Thyroid gland (tissue), 4 donors: ENCODE data around the gene ACSF3. TPM values are rescaled to one million over a fixed set of nuclear protein-coding genes. Genes with fewer than 3 reads are reported as not detected.
"Not testable (repeated sequence)": the region's sequence is repeated elsewhere in the genome, so short reads cannot be mapped to it uniquely, and the experiment has no call there.

Source experiments
- DNase-seq, 2 donors: peaks; one replicate each; pipeline ENCODE4 v3.0.0-alpha.2; 2019
- H3K27ac ChIP-seq, 3 donors: fragments of 200-600 bp; sonication (generic); 1 replicate in 2 of 3; 2 replicates in 1 of 3; pipeline ENCODE4 v1.5.1; 2016 to 2019; ENCODE audit warnings: mild to moderate bottlenecking in 1 of 3, moderate library complexity in 1 of 3
- H3K27me3 ChIP-seq: fragments of 200-600 bp; sonication (generic); one replicate; pipeline ENCODE4 v1.5.1; 2019
- H3K36me3 ChIP-seq, 2 donors: fragments of 200-600 bp; sonication (generic); one replicate each; pipeline ENCODE4 v1.5.1; 2016 to 2019
- H3K4me1 ChIP-seq, 2 donors: fragments of 200-600 bp; sonication (generic); one replicate each; pipeline ENCODE4 v1.5.1; 2017 to 2019
- H3K4me3 ChIP-seq, 3 donors: fragments of 200-600 bp; sonication (generic); replicated peaks in 1 of 3; 1 replicate in 2 of 3; 2 replicates in 1 of 3; pipeline ENCODE4 v1.5.1; 2016; ENCODE audit warnings: mild to moderate bottlenecking in 1 of 3
- H3K9me3 ChIP-seq: fragments of 200-600 bp; sonication (generic); one replicate; pipeline ENCODE4 v1.5.1; 2017
- CTCF ChIP-seq, 6 experiments: fragments of 200-600 bp in 3 of 6; fragments of 450-650 bp in 3 of 6; sonication (generic) in 3 of 6; IDR thresholded peaks; one replicate each; pipeline ENCODE4 v1.5.1; 2016 to 2019; ENCODE audit warnings: antibody characterized with exemption in 6 of 6, mild to moderate bottlenecking in 2 of 6, inconsistent platforms in 1 of 6, moderate library complexity in 1 of 6
- POLR2A ChIP-seq, 2 donors: fragments of 450-650 bp; IDR thresholded peaks; one replicate each; pipeline ENCODE4 v1.6.1; 2017; ENCODE audit warnings: antibody characterized with exemption in 2 of 2, mild to moderate bottlenecking in 2 of 2, moderate library complexity in 1 of 2
- WGBS, 2 donors: methylation state at CpG; one replicate each; pipeline ENCODE4 v1.1.5; 2017; 5-methylcytosine and 5-hydroxymethylcytosine counted together
- intact Hi-C: fragments of 100-400 bp; cut with DNase I; formaldehyde crosslinking; loops from one replicate; pipeline ENCODE4 v1.15.1; 2023
- total RNA-seq, 4 donors: library from RNA; depleted of rRNA; stranded (reverse); fragments of >200 nt; gene quantifications; one replicate each; pipeline ENCODE4 v1.2.3, GENCODE V29; 2016

Gene ACSF3
- total RNA-seq, 4 donors from 2014 or later, result 30.1 to 51.2 (median 33.4) TPM

GRCh38 chr16:89161763-89162713 lies 68.4 kb downstream of the ACSF3 start:
- Histone ChIP-seq H3K9me3 (no peaks in the 10 kb centered on the region), H3K36me3 (no peaks in the 10 kb centered on the region), H3K27me3 (no peaks in the 10 kb centered on the region), H3K4me3 (no peak overlapping the region), H3K4me1 (no peaks in the 10 kb centered on the region), H3K27ac (no peak overlapping the region)
- WGBS, 2 donors, result 82 to 84% methylated on average over 28 to 31 of the region's 40 CpGs
- no peak for DNase-seq
- TF ChIP-seq CTCF (IDR thresholded peaks at IDR 0.05) (no peak), POLR2A (IDR thresholded peaks at IDR 0.05) (no peak)
- intact Hi-C loops, result no loop called here

GRCh38 chr16:89163297-89163696 lies 69.6 kb downstream of the ACSF3 start:
- Histone ChIP-seq H3K27me3 (no peaks in the 10 kb centered on the region), H3K9me3 (no peaks in the 10 kb centered on the region), H3K36me3 (no peaks in the 10 kb centered on the region), H3K27ac (no peak overlapping the region), H3K4me1 (peaks cover 0 to 4% of the 10 kb centered on the region in 2 donors), H3K4me3 (no peak overlapping the region)
- intact Hi-C loops, result no loop called here
- no peak for TF ChIP-seq CTCF (IDR thresholded peaks at IDR 0.05)
- no peak for DNase-seq
- 90 to 91% methylated on average over 9 of the region's 9 CpGs for WGBS, 2 donors

- Histone ChIP-seq H3K4me1 (peaks cover 0 to 4% of the 10 kb centered on the region in 2 donors), H3K36me3 (no peaks in the 10 kb centered on the region), H3K27ac (no peak overlapping the region), H3K9me3 (no peaks in the 10 kb centered on the region), H3K27me3 (no peaks in the 10 kb centered on the region), H3K4me3 (no peak overlapping the region)
- WGBS, 2 donors, result 64 to 73% methylated on average over 14 to 15 of the region's 15 CpGs
- intact Hi-C loops, result no loop called here
- TF ChIP-seq POLR2A (IDR thresholded peaks at IDR 0.05), result no peak
- TF ChIP-seq CTCF (IDR thresholded peaks at IDR 0.05), result no peak
- DNase-seq, result no peak
Measured at GRCh38 chr16:89164436-89164835, 70.8 kb downstream of the ACSF3 start.

- DNase-seq, result no peak
- H3K36me3 ChIP-seq, result no peaks in the 10 kb centered on the region
- H3K27ac ChIP-seq, result no peak overlapping the region
- intact Hi-C loops, result loop anchor here (5.0 kb wide), 2 partner anchors 358 to 428 kb away; no protein-coding TSS in a partner anchor
- 82 to 87% methylated on average over 7 to 17 of the region's 20 CpGs for WGBS, 2 donors
- peaks cover 0 to 4% of the 10 kb centered on the region in 2 donors for H3K4me1 ChIP-seq
- no peaks in the 10 kb centered on the region for H3K27me3 ChIP-seq
- H3K4me3 ChIP-seq, result no peak overlapping the region
- TF ChIP-seq CTCF (IDR thresholded peaks at IDR 0.05), result no peak
- TF ChIP-seq POLR2A (IDR thresholded peaks at IDR 0.05), result no peak
- no peaks in the 10 kb centered on the region for H3K9me3 ChIP-seq
Measured at GRCh38 chr16:89164847-89165680, 71.4 kb downstream of the ACSF3 start.

GRCh38 chr16:89165681-89165979 lies 72.0 kb downstream of the ACSF3 start:
- 71 to 73% methylated on average over 10 of the region's 10 CpGs for WGBS, 2 donors
- H3K27me3 ChIP-seq, result not testable (repeated sequence)

More at GRCh38 chr16:89165681-89165979, 72.0 kb downstream of the ACSF3 start:
- not testable (repeated sequence) for H3K4me1 ChIP-seq, H3K9me3 ChIP-seq, H3K4me3 ChIP-seq, H3K36me3 ChIP-seq, H3K27ac ChIP-seq, DNase-seq
- intact Hi-C loops, result loop anchor here (5.0 kb wide), 2 partner anchors 358 to 428 kb away; no protein-coding TSS in a partner anchor
